ENCODE data around the gene WWTR1.

Gene WWTR1

DNA sequence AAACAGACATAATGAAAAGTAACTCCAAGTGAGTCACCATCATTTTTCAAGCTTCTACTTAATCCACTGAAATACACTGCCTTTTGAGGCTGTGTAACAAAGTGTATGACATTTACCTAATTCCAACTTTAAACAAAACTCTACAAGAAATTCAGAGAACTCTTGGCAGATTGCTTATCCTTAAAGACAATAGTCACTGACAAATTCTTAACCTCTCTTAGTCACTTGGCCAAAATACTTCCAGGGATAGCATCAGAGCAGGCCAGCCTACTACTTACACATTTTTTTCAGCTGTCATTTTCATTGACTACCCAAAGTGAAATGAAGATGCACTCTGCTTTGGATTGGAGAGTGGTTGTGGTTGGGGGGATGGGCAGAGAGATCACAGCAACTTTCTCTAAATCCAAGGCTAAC is 3.6 kb downstream of the WWTR1 start:
- DNase-seq = no peak

DNA sequence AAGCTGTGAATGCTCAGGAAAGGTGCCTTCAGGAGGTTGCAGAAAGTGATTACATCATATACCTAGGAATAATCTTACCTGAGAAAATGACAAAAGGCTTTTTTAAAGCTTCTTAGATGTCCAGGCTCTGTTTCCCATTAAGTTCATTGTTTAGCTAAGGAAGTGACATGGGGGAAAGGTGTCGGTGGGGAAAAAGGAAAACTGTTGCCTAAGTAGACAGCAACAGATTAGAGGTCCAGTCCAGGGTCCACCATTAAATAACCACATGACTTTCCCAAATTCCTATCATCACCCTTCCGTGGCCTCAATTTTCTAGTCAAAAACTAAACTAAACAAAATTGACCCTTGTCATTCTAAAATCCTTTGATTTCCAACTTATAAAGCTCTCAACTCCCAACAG is 4.3 kb downstream of the WWTR1 start:
- DNase-seq = no peak

DNA sequence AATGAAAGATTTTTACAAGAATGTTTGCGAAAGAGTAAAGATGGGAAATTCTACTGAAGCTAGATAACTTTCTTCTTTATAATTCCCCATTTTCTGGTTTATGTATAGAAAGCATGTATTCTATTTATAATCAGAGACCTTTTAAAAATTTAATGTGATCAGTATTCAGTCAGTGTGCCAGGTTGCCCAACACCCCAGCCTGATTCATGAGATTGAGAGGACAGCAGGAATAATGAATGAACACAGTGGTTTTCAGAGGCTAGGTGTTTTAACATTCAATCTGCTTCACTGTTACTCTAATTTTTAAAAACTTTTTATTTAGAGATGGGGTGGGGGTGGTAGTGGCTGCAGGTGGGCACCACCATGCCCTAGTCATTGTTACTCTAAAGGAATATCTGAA is 4.7 kb downstream of the WWTR1 start:
- DNase-seq = no peak

DNA sequence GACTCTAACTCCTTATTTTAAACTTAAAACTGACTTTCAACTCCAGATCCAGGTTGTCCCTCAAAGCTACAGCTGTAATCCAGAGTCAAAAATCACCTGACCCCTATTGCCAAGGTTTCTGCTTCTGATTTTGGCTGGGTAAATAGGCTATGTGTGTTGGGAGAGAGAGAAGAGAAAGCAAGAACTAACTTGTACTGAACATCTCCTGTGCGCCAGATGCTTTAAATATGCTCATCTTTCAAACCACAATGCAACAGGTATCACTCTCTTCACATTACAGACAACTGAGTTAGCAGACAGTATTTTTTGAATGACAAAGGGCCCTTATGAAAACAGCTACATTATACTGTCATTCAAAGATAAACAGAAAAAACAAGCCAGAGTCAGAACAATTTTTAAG is 7.0 kb downstream of the WWTR1 start:
- DNase-seq = no peak

DNA sequence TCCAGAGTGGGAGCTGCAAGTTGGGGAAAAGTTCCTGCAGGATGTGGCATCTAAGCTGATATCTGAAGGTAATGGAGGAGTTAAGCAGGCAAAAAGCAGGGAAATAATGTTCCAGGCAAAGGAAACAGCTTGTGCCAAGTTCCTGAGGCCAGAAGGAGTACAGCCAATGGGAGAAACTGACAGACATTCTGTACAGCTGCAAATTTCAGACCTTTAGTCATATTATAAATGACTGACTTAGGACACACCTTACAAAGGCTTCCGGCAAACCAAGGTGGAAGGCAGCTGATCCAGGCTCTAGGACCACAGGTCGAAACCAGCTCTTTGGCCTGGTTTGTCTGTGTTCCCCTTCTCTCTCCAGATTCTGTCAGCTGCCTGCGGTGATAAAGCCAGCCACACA is 9.3 kb downstream of the WWTR1 start:
- DNase-seq = no peak

DNA sequence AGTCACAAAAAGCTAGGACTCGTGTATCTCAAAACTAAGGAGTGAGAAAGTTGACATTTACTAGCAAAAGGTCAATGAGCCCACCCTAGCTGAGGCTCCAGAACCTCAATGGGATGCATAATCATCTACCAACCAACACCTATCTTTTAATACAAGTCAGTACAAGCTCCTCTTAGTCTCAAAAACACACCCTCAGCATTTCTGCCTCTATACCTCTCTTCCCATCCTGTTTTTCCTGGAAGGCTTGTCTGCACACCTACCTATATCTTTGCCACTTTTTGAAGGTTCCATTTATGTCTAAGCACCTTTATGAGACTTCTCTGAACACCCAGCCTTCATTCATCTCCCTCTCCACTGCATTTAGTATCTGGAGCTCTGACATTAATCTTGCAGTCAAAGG is 10.0 kb downstream of the WWTR1 start:
- DNase-seq = no peak

DNA sequence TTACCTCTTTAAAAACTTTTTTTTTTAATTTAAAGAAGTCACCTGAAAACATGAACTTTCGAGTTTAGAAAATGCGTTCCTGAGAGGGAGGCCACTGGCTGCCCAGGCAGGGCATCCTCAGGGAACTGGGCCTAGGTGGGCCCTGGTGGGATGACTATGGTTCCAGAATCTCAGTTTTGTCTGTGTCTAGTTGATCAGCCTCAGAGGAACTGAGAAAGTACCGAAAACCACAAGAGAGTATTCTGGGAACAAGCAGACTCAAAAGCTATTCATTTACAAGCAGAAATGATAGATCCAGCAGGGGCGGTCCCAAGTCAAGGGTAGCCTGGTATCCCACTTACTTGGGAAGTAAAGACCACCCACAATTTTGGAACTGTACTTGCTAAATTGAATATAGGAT is 10.5 kb downstream of the WWTR1 start:
- DNase-seq = no peak

DNA sequence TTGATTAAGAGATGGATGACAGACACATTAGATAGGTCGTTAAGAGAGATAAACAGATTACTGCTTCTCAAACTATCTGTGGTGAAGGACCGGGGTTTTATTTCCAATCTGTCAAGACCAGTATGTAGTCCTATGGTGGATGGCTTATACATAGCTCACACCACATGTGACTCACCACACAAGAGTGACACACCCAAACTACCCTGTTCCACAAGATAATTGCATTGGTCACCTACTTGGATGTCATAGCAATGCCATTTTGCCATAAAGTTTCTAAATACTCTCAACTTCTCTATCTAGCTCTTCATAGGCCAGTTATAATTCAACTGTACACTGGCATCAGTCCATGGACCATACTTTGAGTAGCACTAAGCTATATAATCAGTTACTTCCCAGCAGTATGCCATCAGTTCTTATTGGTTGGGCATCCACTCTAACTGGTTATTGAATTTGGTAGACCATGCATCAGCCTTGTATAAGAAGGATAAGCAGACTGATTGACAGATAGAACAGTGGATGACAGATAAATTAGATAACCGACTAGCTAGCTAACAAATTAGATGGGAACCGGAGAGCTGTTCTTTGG is 11.6 kb downstream of the WWTR1 start:
- DNase-seq = no peak

DNA sequence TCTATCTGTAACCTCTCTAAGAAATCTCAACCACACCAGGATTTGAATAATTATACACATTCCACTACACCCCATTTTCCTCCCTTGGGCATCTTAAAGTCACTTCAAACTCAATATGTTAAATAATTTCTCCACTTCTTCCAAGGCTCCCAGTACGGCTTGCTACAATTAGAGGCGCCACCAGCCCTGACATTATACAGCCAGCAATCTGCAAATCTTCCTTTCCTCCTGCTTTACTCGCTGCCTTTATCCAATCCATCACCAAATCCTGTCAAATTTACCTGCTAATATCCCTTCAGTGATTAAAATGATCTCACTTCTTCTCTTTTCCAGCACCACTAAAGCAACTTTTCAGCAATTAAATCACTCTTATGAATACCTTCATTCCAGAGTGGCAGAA is 13.9 kb downstream of the WWTR1 start:
- no peak for DNase-seq

DNA sequence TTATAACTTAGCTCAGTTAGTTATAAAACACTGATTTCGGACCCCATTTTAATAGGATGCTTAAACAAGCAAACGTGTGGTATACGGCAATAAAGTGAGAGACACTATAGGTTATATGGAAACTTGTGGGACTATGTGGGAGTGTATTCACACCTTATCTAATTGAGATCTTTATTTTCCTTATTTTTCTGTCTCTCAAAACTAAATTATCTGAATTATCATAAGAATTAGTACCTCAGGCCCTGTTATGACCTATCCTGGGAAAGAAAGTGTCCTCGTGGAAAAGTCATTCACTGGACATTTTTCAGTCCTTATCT is 14.4 kb downstream of the WWTR1 start:
- no peak for DNase-seq

DNA sequence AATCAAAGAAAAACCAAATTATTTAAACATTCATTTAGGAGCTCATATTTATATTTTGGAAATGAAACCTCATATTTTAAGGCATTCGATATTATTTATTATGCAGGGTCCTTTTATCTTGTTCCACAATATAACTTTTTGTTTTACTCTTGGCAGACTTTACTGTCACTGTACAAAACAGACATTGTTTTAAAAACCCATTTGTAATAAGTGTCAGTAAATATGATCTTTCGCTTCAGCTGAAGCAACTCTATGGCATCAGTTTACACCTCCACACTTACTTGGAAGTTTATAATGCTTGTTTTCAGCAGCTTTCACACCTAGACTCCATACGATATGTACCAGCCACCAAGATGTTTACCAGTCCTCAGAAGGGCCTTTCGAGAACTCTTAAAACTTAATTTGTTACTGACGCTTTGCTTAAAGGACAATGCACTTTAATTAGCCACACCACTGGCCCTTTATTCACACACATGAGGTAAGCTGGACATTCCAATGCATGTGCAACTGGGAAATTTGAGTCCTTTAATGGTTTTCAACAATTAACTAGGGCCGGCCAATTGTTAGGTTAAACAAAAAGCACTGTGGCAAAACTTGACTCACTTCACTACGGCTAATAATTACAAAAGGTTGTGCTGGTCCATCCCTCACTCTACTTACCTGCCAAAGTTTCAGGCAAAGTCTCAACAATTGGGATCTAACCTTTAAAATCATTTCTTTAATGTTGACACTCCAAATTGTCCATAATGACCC is 16.7 kb downstream of the WWTR1 start:
- DNase-seq = no peak

DNA sequence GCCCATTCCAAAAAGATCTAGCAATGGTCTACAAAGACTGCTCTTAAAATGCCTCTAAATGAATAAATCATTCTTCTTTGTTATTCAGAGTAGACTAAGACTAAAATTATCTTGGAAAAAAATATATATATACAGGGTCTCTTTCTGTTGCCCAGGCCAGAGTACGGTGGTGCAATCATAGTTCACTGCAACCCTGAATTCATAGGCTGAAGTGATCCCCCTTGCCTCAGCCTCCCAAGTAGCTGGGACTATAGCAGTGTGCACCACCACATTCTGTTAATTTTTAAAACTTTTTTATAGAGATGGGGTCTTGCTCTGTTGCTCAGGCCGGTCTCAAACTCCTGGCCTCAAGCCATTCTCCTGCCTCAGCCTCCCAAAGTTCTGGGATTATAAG is 18.7 kb downstream of the WWTR1 start:
- no peak for DNase-seq

DNA sequence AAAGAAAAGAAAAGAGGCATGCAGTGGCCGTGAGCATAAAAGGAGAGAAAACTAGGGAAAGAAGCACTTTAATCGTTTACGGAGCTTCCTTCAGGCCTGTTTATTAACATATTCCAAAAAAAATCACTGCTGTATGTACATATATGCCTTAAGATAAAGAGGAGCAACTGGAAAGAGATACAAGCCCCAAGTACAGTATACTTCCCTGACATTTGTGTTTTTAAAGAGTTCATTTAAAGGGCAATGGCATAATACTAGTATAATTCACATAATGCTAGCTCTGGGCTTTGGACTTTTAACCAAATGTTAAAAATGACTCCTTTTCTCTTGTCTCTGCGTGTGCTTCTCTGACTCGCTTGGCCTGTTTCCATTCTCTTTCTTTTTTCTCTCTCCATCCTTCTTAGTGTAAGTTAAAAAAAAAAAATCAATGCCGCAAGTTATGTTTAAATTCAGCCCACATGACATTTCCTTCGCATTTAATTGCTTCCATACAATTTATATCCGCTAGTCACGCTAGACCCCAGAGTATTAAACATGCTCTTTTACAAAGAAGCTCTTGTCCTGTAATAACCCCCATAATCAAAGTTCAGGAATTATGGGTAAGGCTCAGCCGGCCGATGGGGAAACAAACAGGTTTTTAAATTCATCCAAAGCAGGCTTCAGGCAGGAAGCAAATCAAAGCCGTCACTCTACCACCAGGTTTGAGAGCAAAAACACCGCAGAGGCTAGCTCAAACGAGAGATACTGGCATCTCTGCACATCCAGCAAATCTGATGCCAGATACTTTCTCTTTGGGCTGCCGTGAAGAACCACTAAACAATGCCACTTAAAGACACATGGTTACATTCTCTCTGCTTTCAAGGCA is 19.4 kb downstream of the WWTR1 start:
- DNase-seq = no peak

DNA sequence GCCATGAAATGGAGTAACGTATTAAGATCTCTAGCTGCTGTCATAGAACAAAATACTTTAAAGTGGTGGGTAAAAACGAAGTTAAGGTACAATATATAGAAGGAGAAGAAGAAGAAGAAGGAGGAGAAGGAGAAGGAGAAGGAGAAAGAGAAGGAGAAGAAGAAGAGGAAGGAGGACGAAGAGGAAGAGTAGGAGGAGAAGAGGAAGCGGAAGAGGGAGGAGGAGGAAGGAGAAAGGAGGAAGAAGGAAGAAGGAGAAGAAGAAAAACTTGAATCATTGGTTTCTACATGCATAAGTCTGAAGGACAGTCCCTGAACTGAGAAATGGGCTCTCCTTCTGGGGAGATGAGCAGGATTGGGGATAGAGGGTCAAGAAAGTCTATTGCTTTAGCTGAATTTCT is 22.4 kb downstream of the WWTR1 start:
- no peak for DNase-seq

DNA sequence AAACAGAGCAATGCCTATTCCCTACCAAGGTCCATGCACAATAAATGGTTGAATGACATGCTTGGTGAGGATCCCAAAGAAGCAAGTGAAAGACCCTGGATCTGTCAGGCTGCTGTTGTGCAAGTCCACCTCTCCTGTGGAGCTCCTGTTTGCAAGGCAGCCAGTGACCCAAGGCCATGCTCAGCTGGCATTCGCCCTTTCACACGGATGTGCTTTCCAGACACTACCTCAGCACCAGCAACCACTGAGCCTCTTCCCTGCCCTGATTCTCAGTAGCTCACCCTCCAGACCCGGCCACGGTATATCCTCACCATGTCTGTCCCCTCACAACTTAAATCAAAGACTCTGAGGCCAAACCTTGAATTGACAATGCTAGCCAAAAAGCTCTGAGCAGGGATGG is 23.3 kb downstream of the WWTR1 start:
- no peak for DNase-seq

DNA sequence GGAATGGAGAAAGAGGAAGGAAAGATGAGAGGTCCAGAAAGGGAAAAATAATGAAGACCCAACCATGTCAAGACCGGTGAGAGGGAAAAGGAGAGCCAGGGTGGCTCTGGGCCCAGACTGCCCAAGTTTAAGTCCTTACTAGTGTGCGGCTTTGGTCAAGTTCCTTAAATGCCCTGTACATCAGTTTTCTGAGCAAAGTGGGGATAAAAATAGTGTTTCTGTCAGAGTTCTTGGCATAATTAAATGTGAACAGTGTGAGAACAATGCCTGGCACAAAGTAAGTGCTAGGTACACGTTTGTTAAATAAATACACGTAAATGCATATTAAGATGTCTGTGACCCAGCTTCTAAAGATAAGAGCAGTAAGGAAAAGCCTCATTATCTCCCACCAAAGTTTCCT is 23.8 kb downstream of the WWTR1 start:
- no peak for DNase-seq

DNA sequence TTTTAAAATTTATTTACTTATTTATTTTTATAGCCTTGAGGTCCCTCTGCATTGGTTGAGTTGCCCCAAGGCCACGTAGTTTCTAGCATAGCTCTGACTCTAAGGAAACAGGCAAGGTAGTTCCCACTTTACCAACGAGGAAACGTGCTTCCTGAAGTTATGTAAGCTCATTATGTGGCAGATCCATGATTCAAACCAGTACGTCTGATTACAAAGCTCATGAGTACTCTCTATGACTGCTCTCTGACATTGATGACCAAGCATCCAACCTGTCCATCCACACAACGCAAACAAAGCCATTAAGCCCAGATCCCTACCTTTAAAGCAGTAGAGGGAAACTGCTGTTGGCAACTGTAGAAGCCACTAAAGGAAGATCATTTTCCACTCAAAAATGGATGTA is 25.6 kb downstream of the WWTR1 start:
- no peak for DNase-seq

DNA sequence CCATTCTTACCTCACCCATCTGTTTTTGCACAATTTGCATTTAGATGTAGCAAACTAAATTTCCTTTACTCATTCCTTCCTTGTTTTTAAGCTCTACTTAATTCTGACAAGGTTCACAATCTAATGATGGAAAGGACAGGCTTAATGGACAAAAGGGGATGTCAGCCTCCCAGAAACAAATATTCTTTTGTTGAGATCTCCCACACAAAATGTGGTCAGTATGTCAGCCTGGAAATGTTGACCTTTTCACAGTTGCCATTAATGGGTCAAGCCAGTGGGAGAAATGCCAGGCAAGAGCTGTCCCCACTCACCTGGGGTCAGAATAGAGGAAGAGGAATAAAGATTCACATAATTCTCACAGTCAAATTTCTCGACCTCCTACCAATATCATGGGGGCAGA is 27.0 kb downstream of the WWTR1 start:
- DNase-seq = no peak

DNA sequence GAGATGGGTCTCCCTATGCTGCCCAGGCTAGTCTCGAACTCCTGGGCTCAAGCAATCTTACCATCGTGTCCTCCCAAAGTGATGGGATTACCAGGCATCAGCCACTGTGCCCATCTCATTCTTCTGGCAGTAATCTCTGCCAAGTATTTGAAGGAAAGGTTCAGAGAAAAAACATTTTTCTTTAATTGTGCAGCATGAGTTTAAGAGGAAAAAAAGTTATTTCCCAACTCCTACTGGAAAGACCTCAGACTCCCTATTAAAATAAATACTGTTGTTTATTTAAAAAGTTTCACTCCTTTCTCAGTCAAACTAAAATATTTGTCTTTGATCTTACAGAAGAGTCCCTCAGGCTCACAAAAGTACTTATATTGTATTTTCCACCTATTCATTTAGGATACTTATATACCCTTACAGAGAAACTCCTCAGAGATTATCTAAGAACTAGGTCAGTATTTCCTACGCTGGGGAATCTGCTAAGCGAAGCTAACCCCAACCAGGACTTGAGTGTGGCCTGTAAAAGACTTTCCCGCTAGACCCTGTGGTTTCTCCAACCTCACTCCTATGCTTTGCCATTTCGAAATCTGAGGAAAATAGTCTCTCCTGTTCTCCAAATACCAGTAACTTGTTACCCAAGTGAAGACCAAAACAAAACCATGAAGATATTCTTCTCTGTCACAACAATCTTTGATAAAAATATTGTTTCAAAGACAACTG is 28.7 kb downstream of the WWTR1 start:
- no peak for DNase-seq

DNA sequence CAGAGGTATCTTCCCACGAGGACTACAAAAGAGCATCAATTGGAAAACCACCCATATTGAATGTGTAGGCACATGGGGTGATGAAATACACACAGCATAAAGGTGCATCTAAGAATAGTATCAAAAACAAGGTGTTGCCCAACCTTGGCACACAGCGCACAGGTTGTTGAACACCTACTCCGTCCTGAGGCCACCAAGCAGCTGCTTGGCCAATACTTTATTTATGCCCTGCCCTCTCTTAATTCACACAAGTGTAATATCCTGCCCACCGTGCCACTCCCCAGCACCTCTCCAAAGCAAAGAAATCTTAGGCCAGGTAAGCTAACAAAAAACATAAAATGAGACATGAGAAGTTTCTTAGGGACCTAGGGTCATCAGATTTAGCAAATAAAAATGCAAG is 31.2 kb downstream of the WWTR1 start:
- no peak for DNase-seq

DNA sequence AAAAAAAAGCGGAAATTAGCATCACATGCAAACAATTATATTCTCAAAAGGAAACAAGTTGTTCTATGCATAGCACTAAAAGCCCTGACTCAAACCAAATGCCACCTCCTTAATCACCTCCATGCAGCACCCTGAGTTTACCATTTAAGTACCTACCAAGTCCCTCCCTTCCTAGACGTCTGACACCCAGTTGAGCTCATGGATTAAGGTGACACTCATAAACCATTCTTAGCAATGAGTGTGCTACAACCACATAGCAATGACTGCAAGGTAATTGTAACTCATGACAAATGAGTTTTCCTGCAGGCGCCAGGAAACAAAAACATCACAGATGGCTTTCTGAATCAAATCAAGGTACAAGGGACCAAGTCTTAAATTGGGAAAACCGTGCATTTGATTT is 32.0 kb downstream of the WWTR1 start:
- no peak for DNase-seq

DNA sequence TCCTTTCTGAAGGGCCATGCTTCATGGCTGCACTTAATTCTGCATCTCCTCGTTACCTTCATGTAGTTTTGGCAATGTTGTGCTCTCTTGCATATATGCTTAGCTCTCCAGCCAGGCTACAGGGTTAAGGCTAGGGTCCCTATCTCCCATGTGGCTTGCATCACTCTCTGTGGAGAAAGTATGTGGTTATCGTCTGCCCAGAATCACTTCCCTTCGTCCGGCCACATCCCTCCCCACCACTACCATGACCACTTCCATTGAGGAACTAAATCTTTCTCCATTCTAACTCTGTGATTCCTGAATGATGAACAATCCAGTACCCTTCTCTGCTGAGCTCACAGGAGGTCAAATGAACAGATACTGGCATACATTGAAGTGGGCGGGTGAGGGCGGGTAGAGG is 34.0 kb downstream of the WWTR1 start:
- DNase-seq = no peak

DNA sequence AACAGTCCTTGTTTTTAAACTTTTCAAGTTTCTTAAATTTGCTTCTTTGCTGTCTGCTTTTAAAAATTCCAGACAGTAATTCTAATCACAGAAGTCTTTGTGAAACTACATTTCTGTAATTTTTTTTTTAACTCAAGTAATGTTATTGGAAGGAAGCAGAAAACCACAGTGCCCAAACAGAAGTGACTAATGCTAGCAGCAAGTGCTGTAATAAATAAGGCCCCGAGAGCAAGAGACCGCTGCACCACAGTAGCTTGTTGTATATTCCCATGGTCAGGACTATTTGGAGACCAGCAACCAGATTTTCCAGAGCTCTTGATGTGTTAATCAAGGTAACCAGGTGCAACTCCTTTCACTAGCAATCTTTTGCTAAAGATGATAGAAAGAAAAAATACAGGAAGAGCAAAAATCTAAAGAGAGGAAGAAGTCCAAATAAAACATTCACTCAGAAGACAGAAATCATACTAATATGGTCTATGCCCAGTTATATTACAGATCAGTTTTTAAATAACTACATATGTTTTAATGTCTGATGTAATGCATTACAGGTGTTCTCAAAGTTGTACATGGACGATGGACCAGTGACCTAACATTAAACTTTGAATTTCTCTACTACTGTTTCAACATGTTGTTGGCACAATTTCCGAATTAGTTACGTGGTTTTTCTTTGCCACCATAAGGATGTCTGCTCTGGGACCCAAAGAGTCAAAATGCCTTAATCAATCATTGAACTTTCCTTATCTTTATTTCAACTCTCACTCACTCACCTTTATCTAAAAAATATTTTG is 36.4 kb downstream of the WWTR1 start:
- DNase-seq = peak; percentile 5

Data from CD4-positive, alpha-beta T cell treated with Interleukin-17A for 1 hour (primary cell).